Adrenal gland (tissue), 12 donors: ENCODE measurements around the gene ESYT1. TPM values are rescaled to one million over a fixed set of nuclear protein-coding genes. Genes with fewer than 3 reads are reported as not detected.

Experiments
- DNase-seq, 7 donors: peaks; one replicate each; pipeline ENCODE4 v3.0.0-alpha.2; 2019 to 2020
- H3K27ac ChIP-seq, 5 donors: fragments of 200-600 bp; sonication (generic) in 4 of 5; 1 replicate in 3 of 5; 2 replicates in 2 of 5; pipeline versions ENCODE4 v1.5.1 to v1.8.0; 2016 to 2020; ENCODE audit warnings: mild to moderate bottlenecking in 1 of 5
- H3K27me3 ChIP-seq: fragments of 200-600 bp; 2 replicates; pipeline ENCODE4 v1.8.0; 2021
- H3K36me3 ChIP-seq, 2 donors: fragments of 200-600 bp; replicated peaks in 1 of 2; 1 replicate in 1 of 2; 2 replicates in 1 of 2; pipeline versions ENCODE4 v1.5.1 to v1.8.0; 2018 to 2022
- H3K4me1 ChIP-seq, 2 donors: fragments of 200-600 bp; replicated peaks in 1 of 2; 1 replicate in 1 of 2; 2 replicates in 1 of 2; pipeline versions ENCODE4 v1.5.1 to v1.8.0; 2018 to 2021
- H3K4me3 ChIP-seq, 4 donors: fragments of 200-600 bp; sonication (generic) in 3 of 4; one replicate each; pipeline ENCODE4 v1.5.1; 2016 to 2018
- H3K9me3 ChIP-seq, 3 donors: fragments of 200-600 bp; sonication (generic) in 1 of 3; replicated peaks in 1 of 3; 1 replicate in 2 of 3; 2 replicates in 1 of 3; pipeline versions ENCODE4 v1.5.1 to v1.8.0; 2016 to 2021
- CTCF ChIP-seq, 6 experiments: fragments of 450-650 bp in 4 of 6; fragments of 200-600 bp in 2 of 6; sonication (generic) in 1 of 6; IDR thresholded peaks; 1 replicate in 5 of 6; 2 replicates in 1 of 6; pipeline versions ENCODE4 v1.5.1 to v1.8.0; 2016 to 2021; ENCODE audit warnings: antibody characterized with exemption in 6 of 6, mild to moderate bottlenecking in 2 of 6, moderate library complexity in 1 of 6
- POLR2A ChIP-seq, 2 donors: fragments of 450-650 bp; IDR thresholded peaks; one replicate each; pipeline ENCODE4 v1.6.1; 2017; ENCODE audit warnings: antibody characterized with exemption in 2 of 2, mild to moderate bottlenecking in 2 of 2, moderate library complexity in 1 of 2
- whole genome bisulfite sequencing, 4 donors: extraction: QIAGEN DNeasy Blood & Tissue Kit in 2 of 4; methylation state at CpG; one replicate each; pipeline versions ENCODE4 v1.1.5 to v1.1.7; 2013 to 2017; 5-methylcytosine and 5-hydroxymethylcytosine counted together
- intact Hi-C, 2 donors: fragments of 100-400 bp; cut with DNase I; formaldehyde crosslinking; loops; one replicate each; pipeline versions ENCODE4 v1.14.1 to v1.15.0; 2022 to 2023
- polyA plus RNA-seq, 3 donors: library from polyadenylated mRNA; stranded (reverse); fragments of 200-250 nt in 2 of 3; fragments of 350-450 nt in 1 of 3; fragmentation: Illumina TruSeq in 1 of 3; extraction: RNeasy Lipid Tissue Mini Kit (QIAGEN cat#74804) in 1 of 3; gene quantifications; one replicate each; pipeline ENCODE4 v1.2.3, GENCODE V29; 2013 to 2014
- total RNA-seq, 9 donors: library from RNA; depleted of rRNA in 4 of 9; stranded (reverse); fragments of >200 nt in 4 of 9; fragments of 120-200 nt in 1 of 9; fragmentation: NEBNext Ultra II Directional in 1 of 9; extraction: Animal tissue kit (Norgen Biotek cat#: 25700) in 1 of 9; gene quantifications; one replicate each; pipeline versions ENCODE4 v1.1.0 to v1.2.4, GENCODE V29; 2013 to 2023
- donor health status: healthy with polysubstance abuse.
- donor health status: Bipolar disorder and iron deficiency.
- donor health status: DM: yes; HTN: yes; CAD: no.
- donor health status: DM: no; HTN: no; CAD: no.
- donor health status: DM: no; HTN: no; CAD: no.
- donor health status: DM: yes; HTN: yes; CAD: no.

Gene ESYT1
- total and polyA plus RNA-seq, 12 donors = 26.3 to 156 (median 117) TPM

GRCh38 chr12:56101045-56101444 is 27.0 kb upstream of the ESYT1 start:
- intact Hi-C loops = loop anchor here in 1 of 2 donors (5.0 kb wide), 1 partner anchor 49 kb away; no protein-coding TSS in a partner anchor

GRCh38 chr12:56102683-56103065 is 25.4 kb upstream of the ESYT1 start:
- TF ChIP-seq POLR2A (IDR thresholded peaks at IDR 0.05) = no peak
- TF ChIP-seq CTCF (IDR thresholded peaks at IDR 0.05) = no peak
- 79 to 92% (median 88%) methylated on average over 1 of the region's 1 CpG for WGBS, 4 donors
- intact Hi-C loops = loop anchor here in 1 of 2 donors (5.0 kb wide), 1 partner anchor 50 kb away; no protein-coding TSS in a partner anchor

More at GRCh38 chr12:56101045-56101444, 27.0 kb upstream of the ESYT1 start:
- Histone ChIP-seq H3K4me1 (peaks cover 9 to 15% of the 10 kb centered on the region in 2 donors), H3K9me3 (no peaks in the 10 kb centered on the region), H3K36me3 (no peaks in the 10 kb centered on the region), H3K27ac (no peak overlapping the region), H3K4me3 (no peak overlapping the region), H3K27me3 (no peaks in the 10 kb centered on the region)
- no peak for DNase-seq
- no peak for TF ChIP-seq POLR2A (IDR thresholded peaks at IDR 0.05)
- no peak for TF ChIP-seq CTCF (IDR thresholded peaks at IDR 0.05)
- WGBS, 4 donors = 86 to 92% (median 89%) methylated on average over 14 of the region's 14 CpGs

GRCh38 chr12:56103066-56103711 is 24.9 kb upstream of the ESYT1 start:
- WGBS, 4 donors = 58 to 64% (median 60%) methylated on average over 6 of the region's 6 CpGs
- H3K27me3 ChIP-seq = no peaks in the 10 kb centered on the region
- peak overlapping the region in 1 of 5 donors; percentile 79 for H3K27ac ChIP-seq
- TF ChIP-seq POLR2A (IDR thresholded peaks at IDR 0.05) (no peak), CTCF (IDR thresholded peaks at IDR 0.05) (no peak)
- no peaks in the 10 kb centered on the region for H3K9me3 ChIP-seq
- H3K4me1 ChIP-seq = peaks cover 17 to 20% of the 10 kb centered on the region in 2 donors
- peaks cover 0 to 16% of the 10 kb centered on the region in 2 donors for H3K36me3 ChIP-seq
- intact Hi-C loops = loop anchor here in 1 of 2 donors (5.0 kb wide), 1 partner anchor 51 kb away; no protein-coding TSS in a partner anchor
- H3K4me3 ChIP-seq = peak overlapping the region in 1 of 4 donors; percentile 93
- DNase-seq = no peak

More at GRCh38 chr12:56102683-56103065, 25.4 kb upstream of the ESYT1 start:
- H3K36me3 ChIP-seq = peaks cover 0 to 11% of the 10 kb centered on the region in 2 donors
- peaks cover 17 to 20% of the 10 kb centered on the region in 2 donors for H3K4me1 ChIP-seq
- no peaks in the 10 kb centered on the region for H3K27me3 ChIP-seq
- no peak overlapping the region for H3K27ac ChIP-seq
- no peak overlapping the region for H3K4me3 ChIP-seq
- no peak for DNase-seq
- no peaks in the 10 kb centered on the region for H3K9me3 ChIP-seq

- Histone ChIP-seq H3K27me3 (no peaks in the 10 kb centered on the region), H3K4me3 (peak overlapping the region in 3 of 4 donors; percentile 54 to 96 (median 93)), H3K36me3 (peaks cover 0 to 22% of the 10 kb centered on the region in 2 donors), H3K9me3 (no peaks in the 10 kb centered on the region), H3K4me1 (peaks cover 17 to 20% of the 10 kb centered on the region in 2 donors), H3K27ac (peak overlapping the region in 4 of 5 donors; percentile 43 to 93 (median 74))
- 0 to 3% (median 1%) methylated on average over 8 of the region's 8 CpGs for WGBS, 4 donors
- no peak for TF ChIP-seq CTCF (IDR thresholded peaks at IDR 0.05)
- TF ChIP-seq POLR2A (IDR thresholded peaks at IDR 0.05) = no peak
- DNase-seq = no peak
- intact Hi-C loops = loop anchor here in 1 of 2 donors (5.0 kb wide), 1 partner anchor 51 kb away; no protein-coding TSS in a partner anchor
Observed at GRCh38 chr12:56103823-56104108, 24.3 kb upstream of the ESYT1 start.
